ENCODE measurements around the gene ANO2.

DNA sequence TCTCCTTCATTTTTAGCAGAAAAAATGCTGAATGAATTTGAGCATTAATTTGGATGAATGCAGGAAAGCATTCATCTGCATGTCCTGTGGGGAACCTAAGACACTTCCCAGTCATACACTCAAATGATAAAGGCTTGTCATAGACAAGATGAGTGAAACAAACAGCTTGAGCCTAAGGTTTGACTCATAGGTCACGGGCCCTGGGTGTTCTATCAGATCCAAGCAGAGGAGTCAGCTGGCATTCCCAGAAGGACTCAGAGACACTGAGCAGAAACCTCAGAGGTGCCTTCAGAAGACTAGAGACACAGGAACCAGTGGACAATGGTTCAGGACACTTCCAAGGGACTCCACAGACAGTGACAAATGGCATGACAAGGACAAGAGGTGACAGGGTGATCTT, 329.3 kb downstream of the ANO2 start:
- TF ChIP-seq POLR2AphosphoS5 (IDR thresholded peaks at IDR 0.05; ENCODE audit: low read depth, low read length) = no peak
- TF ChIP-seq SIN3A (IDR thresholded peaks at IDR 0.05; ENCODE audit: borderline replicate concordance, insufficient read depth, low read length) = no peak
